GM10248 (cell line): Measurements from ENCODE around the gene DSTN.

Experiments used
- CTCF ChIA-PET: fragments of 300-600 bp; sonication (Branson Sonifier 250); formaldehyde crosslinking; extraction: SDS; loops from one replicate; lab custom pipeline; 2021; ENCODE audit warnings: antibody characterized with exemption; lab: Yijun Ruan, JAX
- POLR2A ChIA-PET: fragments of 350-650 bp; sonication (Branson Sonifier 250); formaldehyde crosslinking; extraction: SDS; loops from one replicate; lab custom pipeline; 2020; ENCODE audit warnings: antibody characterized with exemption; lab: Yijun Ruan, JAX
- DNase-seq: peaks from one replicate; pipeline ENCODE4 v3.0.0; 2012; ENCODE audit errors: extremely low spot score
- TF ChIP-seq, protein P1 (sequence below): IDR thresholded peaks from 2 replicates; pipeline ENCODE4 v1.5.1; 2012; ENCODE audit warnings: mild to moderate bottlenecking, low read depth; ENCODE audit errors: extremely low read depth, missing control alignments, control extremely low read depth

Gene DSTN

DNA sequence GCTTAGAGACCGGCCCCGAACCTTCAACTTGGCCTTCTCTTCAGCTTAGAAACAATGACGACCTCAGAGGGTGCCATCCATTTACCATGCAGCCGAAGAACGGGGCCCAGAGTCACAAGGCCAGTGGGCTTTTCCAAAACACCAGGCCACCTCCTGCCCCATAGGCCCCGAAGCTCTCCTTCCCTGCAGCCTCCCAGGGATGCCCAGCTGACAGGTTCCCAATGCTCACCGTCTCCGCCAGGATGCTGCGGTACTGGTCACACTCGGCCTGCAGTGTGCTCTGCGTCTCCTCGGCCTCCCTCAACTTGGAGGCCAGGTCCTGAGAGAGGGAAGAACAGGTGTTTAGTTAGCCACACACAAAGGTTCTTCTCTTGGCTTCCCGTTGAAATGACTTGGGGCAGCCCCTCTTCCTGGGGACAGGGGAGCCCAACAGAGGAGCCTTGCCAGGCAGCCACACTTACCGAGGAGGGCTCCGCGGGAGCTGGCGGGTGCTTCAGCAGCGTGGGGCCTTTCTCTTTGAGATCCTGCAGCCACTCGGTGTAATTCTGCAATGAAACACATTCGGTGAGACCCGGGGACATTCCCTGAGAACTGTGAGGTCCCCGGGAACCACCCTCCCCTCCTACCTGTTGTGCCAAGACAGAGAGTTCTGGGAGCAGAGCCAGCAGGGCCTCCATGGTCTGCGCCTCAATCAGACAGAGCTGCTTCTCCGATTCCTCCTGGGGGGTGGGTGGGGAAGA is 51.5 kb downstream of the DSTN start:
- TF ChIP-seq, protein P1, sequence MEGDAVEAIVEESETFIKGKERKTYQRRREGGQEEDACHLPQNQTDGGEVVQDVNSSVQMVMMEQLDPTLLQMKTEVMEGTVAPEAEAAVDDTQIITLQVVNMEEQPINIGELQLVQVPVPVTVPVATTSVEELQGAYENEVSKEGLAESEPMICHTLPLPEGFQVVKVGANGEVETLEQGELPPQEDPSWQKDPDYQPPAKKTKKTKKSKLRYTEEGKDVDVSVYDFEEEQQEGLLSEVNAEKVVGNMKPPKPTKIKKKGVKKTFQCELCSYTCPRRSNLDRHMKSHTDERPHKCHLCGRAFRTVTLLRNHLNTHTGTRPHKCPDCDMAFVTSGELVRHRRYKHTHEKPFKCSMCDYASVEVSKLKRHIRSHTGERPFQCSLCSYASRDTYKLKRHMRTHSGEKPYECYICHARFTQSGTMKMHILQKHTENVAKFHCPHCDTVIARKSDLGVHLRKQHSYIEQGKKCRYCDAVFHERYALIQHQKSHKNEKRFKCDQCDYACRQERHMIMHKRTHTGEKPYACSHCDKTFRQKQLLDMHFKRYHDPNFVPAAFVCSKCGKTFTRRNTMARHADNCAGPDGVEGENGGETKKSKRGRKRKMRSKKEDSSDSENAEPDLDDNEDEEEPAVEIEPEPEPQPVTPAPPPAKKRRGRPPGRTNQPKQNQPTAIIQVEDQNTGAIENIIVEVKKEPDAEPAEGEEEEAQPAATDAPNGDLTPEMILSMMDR, result no peak
- CTCF ChIA-PET, result interaction anchor here (1.4 to 1.7 kb wide), 2 partner anchors 9 to 17 kb away, joined by 4 to 7 read pairs; no protein-coding TSS in a partner anchor
- no peak for DNase-seq
- POLR2A ChIA-PET, result no interaction called here

DNA sequence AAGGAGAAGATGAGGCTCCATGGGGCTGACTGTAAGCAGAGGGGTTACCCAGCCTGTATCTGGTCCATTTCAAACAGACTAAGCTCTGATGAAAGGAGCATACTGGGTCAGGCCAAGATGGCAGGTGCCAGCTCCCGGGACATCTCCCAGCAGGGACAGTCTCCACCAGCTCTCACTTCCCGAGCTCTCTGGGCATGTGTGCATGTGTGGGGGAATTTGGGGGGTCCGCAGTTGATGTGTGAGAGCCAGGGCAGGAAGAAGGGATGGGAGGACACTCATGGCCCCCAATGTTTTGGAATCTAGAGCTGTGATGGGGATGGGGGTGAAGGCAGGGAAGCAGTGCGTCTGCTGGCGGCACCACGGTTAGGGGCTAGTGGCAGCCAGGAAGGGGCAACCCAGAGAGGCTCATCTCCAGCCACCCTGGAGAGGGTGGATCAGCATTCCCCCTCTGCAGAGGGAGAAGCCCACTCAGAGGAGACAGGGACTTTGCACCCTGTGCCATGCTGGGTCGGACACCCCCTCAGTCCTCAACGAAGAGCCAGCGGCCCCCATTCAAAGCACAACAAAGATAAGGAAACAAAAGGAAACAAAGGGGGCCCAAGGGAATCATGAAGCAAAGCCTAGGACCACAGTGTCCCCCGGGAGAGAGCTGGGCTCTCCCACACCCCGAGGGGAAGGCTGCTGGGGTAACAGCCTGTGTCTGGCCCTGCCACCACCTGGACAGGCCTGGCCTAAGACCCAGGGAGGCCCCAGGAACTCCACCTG is 52.4 kb downstream of the DSTN start:
- TF ChIP-seq, protein P1, result no peak
- ChIA-PET POLR2A (no interaction called here), CTCF (interaction anchor here (1.1 to 2.4 kb wide), 4 partner anchors 9 to 47 kb away, joined by 3 to 8 read pairs (median 6); no protein-coding TSS in a partner anchor)
- DNase-seq, result no peak

DNA sequence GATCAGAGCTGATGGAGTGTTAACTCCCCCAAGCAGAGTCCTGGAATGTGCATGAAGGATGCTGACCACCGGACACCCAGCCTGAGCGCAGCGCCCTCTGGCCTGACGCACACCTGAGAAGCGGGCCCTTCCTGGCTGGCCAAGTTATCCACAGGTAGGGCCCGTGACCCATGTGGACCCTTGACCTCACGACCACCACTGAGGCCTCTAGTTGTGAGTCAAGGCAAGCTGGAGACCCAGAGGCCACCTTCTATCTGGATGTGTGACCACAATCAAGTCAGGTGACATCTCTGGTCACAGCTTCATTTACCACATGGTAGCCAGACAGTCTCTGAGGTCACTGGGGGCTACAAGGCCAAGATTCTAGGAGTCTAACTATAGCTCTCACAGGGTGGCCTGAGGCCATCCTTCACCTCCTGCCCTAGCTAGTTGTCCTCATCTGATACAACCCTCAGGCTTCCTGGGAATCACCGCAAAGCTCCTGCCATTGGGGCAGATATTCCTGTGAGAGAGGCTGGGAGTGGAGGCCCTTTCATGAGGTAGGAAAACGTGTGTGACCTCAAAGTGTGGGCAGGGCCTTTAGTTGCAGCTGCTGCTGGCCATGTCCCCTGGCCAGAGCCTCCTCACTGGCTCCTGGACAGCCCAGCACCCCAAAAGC is 53.1 kb downstream of the DSTN start:
- CTCF ChIA-PET, result interaction anchor here (1.1 to 2.4 kb wide), 2 partner anchors 26 to 48 kb away, joined by 3 to 8 read pairs; no protein-coding TSS in a partner anchor
- POLR2A ChIA-PET, result no interaction called here
- TF ChIP-seq, protein P1, result no peak

DNA sequence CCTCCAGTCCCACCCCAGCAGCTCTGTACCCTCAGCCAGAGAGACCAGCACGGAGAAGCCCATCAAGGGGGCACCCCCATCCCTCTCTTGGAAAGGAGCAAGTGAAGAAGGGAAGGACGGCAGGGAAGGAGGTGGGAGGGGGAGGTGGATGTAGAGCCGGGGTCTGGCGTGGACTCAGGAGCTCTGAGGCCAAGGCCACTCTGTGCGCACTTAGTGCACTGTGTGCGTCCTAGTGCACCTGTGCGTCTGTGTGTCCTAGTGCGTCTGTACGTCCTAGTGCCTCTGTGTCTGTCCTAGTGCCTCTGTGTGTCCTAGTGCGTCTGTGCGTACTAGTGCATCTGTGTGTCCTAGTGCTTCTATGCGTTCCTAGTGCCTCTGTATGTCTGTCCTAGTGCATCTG is 54.2 kb downstream of the DSTN start:
- DNase-seq, result no peak

More for the DNA sequence above, 53.1 kb downstream of the DSTN start:
- DNase-seq, result no peak

DNA sequence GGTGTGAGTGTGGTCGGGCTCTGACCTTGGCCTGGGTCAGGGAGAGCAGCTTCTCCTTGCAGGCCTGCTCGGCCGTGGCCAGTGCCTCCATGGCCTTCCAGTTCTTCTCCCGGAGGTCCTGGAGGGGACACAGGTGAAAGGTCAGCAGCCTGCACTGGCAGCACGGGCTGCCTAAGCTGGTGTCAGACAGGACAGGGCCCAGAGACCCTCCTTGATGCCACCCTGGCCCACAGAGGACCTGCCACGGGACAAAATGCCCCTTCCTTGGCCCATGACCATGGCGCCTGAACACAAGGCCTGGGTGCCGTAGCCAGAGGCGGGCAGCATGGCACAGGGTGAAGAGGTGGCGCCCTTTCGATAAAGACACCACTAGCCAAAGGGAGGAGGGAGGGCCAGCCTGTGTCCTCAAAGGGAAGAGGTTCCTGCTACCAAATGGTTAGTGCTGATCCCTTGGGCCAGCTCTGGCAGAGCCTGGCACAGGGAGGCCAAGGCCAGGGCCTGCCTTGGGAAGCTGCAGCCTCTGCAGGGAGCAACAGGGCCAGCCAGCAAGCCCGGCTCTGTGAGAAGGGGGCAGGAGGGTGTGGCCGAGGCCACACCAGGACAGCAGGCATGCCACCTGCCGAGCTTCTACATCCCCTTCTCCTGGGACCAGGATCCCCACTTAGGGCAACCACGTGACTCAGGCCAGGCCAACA is 54.8 kb downstream of the DSTN start:
- CTCF ChIA-PET, result interaction anchor here (1.2 to 2.4 kb wide), 2 partner anchors 24 to 57 kb away, joined by 3 to 8 read pairs; partner anchors contain the start of gene RRBP1
- TF ChIP-seq, protein P1, result no peak
- POLR2A ChIA-PET, result no interaction called here
- DNase-seq, result no peak

More for the DNA sequence above, 54.2 kb downstream of the DSTN start:
- TF ChIP-seq, protein P1, result no peak
- CTCF ChIA-PET, result interaction anchor here (1.2 to 2.4 kb wide), 2 partner anchors 25 to 58 kb away, joined by 3 to 8 read pairs; partner anchors contain the start of gene RRBP1
- POLR2A ChIA-PET, result no interaction called here
